GM12892 (cell line): ENCODE results near the gene PTPRU.

Source experiments
- DNase-seq: peaks from one replicate; pipeline ENCODE4 v3.0.0; 2011; ENCODE audit not compliant: insufficient read length
- FAIRE-seq: peaks from 2 replicates; lab custom pipeline; 2011; peaks lifted over from hg19 to GRCh38; lab: Jason Lieb, UNC
- POLR2A ChIP-seq: IDR thresholded peaks from 2 replicates; pipeline ENCODE4 v1.6.1; 2011; ENCODE audit warnings: low read depth, low read length, control low read depth
- POLR2AphosphoS5 ChIP-seq: IDR thresholded peaks from 2 replicates; pipeline ENCODE4 v1.6.1; 2011; ENCODE audit warnings: low read depth, low read length, control low read depth
- TAF1 ChIP-seq: IDR thresholded peaks from 2 replicates; pipeline ENCODE4 v1.6.1; 2011; ENCODE audit warnings: low read depth, mild to moderate bottlenecking, control low read depth, low read length, borderline replicate concordance

The PTPRU gene

DNA sequence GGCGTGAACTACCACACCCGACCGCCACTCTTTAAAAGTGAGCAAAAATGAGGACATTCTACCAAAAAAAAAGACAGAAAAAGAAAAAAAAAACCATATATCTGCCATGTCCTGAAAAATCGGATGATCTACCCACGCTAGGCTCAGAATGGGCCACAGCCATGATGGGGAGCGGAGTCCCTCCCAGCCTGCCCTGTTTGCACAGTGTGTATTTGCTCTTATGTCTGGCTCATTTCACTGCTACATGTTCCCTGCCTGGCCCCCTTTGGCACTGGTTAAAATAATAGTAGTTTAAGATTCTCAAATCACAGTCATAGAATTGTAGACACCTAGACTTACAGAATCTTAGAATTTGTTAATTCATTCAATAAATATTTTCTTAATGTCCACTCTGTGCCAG, 121.9 kb downstream of the PTPRU start:
- TF ChIP-seq POLR2AphosphoS5 (no peak), TAF1 (no peak), POLR2A (no peak)
- FAIRE-seq (no peak), DNase-seq (no peak)

DNA sequence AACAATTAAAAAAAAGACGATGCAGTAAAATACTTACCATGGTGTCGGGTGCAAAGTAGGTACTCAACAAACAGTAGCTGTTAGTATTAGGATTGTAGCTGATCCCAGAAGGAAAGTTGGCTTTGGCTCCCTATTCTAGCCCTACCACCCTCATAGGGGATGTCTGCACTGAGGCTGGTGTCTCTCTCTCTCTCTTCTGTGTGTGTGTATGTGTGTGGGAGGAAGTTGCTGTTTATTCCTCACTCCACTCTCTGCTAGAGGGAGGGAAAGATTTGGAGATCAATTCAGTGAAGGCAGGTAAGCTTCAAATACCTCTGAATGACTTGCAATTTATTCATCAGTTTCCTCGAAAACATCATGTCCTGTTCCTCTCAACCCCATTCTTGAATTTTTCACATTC, 124.4 kb downstream of the PTPRU start:
- TF ChIP-seq POLR2A (no peak), POLR2AphosphoS5 (no peak), TAF1 (no peak)
- DNase-seq: no peak
- no peak for FAIRE-seq

DNA sequence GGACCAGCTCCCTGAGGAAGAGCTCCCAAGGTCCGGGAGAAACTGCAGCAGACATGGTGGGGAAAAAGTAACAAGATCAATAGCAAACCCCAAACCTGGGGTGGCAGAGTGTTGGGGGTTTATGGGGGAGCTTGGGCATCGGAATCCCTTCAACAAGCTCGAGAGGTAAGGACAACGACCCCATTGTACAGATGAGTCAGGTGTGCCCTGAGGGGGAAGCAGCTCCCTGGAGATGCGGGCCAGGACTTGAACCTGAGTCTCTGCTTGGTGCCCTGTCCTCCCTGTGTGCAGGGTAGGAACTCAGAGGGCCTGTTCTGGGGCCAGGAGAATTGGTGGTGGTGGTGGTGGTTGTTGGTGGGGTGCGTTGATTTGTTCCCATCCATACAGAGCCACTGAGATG, 125.4 kb downstream of the PTPRU start:
- FAIRE-seq: no peak
- no peak for TF ChIP-seq TAF1
- TF ChIP-seq POLR2AphosphoS5: no peak
- no peak for TF ChIP-seq POLR2A
- DNase-seq: no peak

DNA sequence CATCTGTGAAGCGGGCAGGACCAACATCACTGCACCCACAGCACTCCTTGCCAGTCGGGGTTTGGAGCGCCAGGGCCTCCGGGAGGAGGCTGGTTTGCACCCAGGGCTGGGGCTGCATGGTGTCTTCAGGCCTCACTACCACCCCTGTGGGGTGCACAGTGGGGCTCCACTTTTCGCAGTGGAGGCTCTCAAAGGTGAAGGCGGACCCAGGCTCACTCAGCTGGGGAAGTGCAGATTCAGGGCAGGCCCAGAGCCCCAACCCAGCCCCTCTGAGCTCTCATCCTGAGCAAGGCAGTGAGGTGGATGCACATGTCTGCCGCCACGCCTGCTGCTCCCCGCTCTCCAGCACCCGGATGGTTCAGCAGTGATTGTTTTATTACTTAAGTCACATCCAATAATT, 125.8 kb downstream of the PTPRU start:
- no peak for FAIRE-seq
- TF ChIP-seq TAF1 (no peak), POLR2AphosphoS5 (no peak), POLR2A (no peak)
- DNase-seq: no peak

DNA sequence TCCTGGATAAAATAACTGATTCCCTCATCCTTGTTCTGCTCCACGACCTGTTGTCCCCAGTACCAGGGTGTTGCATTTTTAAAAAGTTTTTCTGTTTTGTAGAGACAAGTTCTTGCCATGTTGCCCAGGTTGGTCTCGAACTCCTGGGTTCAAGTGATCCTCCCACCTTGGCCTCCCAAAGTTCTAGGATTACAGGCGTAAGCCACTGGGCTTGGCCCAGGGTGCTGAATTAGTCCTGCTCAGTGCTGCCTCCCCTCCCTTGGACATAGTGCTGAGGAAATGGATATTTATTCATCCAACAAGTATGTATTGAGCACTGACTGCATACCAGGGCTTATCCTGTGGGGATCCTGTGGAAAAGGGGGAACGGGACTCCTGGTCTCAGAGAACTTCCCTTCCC, 126.4 kb downstream of the PTPRU start:
- FAIRE-seq: no peak
- TF ChIP-seq TAF1 (no peak), POLR2AphosphoS5 (no peak), POLR2A (no peak)
- no peak for DNase-seq

DNA sequence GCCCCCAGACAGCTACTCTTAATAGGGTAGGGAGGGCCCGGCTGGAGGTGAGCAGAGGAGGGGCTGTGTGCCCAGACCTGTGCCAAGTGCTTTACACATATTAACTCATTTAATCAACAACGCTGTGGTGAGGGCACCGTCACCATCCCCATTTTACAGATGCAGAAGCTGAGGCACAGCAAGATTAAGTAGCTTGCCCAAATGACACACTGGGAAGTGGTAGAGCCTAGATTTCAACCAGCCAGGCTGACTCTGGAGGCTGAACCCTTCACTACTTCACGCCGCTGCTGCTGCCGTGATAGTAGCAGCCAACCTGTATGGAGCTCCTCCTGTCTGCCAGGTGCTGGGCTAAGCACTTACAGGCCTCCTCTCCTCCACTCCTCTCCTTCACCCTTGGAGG, 127.2 kb downstream of the PTPRU start:
- FAIRE-seq: no peak
- no peak for DNase-seq

DNA sequence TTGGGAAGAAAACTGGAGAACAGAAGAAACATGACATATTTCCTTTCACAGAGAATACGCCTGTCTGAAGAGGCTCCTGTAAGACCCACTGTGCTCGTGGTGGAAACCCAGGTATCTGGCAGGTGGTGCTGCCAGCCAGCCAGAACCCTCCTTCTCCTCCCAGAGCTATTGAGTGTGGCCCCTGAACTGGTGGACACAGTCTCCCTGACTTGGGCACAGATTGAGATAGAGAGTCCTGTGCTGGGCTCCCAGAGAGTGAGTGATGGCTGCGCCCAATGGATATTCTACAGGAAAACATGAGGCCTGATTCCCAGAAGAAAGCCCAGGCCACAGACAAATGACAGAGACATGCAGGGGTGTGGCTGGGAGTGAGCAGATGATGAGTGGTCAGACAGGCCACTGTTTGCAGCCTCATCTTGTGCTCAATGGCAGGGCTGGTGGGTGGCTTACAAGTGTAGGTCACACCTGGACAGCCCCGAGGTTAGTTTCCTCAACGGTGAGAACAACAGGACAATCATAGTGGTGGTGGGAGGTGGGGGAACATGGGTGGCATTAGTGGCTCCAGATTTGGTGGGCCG, 127.9 kb downstream of the PTPRU start:
- no peak for DNase-seq
- no peak for FAIRE-seq
- TF ChIP-seq POLR2A (no peak), POLR2AphosphoS5 (no peak), TAF1 (no peak)

More for the DNA sequence above, 127.2 kb downstream of the PTPRU start:
- TF ChIP-seq TAF1 (no peak), POLR2A (no peak), POLR2AphosphoS5 (no peak)

DNA sequence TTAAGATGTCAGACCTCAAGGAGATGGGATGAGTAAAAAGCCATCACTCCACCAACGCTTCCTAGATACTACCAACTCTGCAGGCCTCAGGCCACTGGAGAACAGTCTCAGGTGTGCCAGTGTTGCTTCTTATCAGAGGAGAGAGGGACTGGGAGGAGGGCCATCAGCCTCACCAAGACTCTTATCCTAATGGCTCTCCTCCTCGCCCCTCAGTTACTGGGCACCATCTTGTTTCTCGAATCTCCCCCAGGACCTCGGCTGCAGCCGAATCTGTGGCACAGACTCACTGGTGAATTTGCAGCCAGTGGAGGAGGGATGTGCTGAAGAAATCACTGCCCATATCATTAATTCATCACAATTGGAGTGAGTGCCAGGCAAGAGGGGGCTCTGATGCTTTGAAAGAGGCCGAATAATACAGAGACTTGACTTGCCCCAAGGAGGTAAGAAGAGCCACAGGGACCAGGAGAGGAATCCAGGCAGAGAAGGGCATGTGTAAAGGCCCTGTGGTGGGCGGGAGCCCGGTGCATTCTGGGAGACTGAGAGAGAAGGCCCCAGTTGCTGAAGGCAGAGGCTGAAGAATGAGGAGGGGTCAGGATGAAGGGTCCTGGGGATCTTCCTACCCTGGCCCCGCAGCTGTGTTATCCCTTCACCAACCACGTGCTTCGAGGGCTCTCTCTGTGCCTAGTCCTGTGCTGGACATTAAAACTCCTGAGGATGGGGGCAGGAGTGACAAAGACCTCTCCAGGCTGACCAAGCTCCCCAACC, 129.8 kb downstream of the PTPRU start:
- DNase-seq (no peak), FAIRE-seq (no peak)
- TF ChIP-seq POLR2A (no peak), TAF1 (no peak), POLR2AphosphoS5 (no peak)

DNA sequence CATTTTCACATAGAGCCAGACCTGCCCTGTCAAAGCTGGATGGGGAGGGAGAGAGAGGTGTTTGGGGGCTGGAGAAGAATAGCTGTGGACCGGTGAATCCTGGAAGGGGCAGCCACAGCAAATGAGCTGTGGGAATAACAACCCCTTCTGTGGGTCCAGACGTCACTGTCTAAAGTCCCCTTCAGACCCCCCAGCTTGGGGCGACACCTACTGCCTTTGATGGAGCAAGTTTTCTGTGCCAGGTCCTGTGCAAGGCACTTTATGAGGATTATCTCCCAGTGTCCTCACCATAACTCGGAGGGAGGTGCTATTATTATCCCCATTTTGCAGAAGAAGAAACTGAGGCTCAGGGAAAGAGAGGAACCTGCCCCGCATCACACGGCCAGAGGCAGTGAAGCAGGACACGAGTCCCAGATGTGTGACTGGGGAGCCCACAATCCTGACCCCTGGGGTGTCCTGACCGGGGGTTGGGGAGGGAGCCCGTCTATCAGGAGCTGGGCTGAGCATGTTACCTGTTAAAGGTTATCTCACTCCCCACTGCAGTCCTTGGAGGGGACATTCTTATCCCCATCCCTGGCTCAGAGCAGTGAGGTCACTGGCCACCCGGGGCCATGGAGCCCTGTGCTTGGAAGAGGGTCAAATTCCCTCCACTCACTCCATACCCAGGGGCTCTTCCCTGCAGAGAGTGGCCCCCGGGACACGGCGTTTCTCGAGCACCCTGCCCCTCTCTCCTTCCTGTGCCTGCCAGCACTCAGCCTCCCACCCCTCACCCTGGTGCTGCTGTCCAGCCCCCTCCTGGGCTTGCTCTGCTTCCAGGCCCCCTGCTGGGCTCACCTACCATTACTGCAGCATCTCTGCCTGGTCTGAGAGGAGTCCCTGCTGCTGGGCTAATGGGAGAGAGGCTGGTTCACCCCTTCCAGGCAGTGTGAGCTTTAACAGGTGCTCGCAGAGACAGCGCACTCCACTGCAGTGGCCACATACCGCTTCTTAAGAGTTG, 132.9 kb downstream of the PTPRU start:
- TF ChIP-seq POLR2A (no peak), TAF1 (no peak), POLR2AphosphoS5 (no peak)
- no peak for FAIRE-seq
- no peak for DNase-seq

DNA sequence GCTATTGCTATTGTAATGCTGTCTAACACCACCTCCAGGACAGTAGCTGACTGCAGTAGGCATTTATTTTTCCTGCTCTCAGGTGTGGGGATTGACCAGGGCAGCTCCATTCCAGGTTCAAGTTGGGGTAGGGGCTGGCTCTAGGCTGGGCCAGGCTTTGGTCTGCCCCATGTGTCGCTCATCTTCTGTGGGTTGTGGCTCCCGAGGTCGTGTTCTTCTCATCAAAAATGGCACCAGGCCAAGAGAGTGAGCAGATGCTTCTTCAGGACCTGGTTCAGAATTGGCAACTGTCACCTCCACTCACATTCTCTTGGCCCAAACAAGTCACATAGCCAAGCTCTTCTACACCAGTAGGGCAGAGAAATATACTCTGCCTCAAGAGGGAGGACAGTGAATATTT, 133.7 kb downstream of the PTPRU start:
- no peak for FAIRE-seq
- TF ChIP-seq TAF1: no peak

DNA sequence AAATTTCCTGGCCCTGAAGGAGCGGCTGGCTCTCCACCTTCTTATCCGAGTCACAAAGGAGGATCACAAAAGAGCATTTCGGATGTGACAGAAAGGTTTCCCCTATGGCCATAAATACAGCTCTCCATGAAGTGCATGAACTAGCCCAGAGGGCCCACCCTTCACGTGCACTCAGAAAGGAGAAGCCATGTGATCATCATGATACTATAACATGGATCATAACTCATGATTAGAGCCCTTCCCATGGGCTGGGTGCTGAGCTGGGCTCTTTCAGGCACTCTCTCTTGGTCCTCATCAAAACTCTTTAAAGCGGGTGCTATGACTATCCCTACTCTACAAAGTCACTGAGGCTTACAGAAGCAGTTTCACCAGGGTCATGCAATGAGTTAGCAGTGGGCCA, 135.0 kb downstream of the PTPRU start:
- DNase-seq (no peak), FAIRE-seq (no peak)
- TF ChIP-seq POLR2AphosphoS5 (no peak), TAF1 (no peak), POLR2A (no peak)

More for the DNA sequence above, 133.7 kb downstream of the PTPRU start:
- no peak for DNase-seq
